ENCODE results near the gene SNAI3.

GRCh38 chr16:88724855-88725555 lies 38.7 kb upstream of the SNAI3 start:
- TF ChIP-seq, protein P1, sequence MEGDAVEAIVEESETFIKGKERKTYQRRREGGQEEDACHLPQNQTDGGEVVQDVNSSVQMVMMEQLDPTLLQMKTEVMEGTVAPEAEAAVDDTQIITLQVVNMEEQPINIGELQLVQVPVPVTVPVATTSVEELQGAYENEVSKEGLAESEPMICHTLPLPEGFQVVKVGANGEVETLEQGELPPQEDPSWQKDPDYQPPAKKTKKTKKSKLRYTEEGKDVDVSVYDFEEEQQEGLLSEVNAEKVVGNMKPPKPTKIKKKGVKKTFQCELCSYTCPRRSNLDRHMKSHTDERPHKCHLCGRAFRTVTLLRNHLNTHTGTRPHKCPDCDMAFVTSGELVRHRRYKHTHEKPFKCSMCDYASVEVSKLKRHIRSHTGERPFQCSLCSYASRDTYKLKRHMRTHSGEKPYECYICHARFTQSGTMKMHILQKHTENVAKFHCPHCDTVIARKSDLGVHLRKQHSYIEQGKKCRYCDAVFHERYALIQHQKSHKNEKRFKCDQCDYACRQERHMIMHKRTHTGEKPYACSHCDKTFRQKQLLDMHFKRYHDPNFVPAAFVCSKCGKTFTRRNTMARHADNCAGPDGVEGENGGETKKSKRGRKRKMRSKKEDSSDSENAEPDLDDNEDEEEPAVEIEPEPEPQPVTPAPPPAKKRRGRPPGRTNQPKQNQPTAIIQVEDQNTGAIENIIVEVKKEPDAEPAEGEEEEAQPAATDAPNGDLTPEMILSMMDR (conservative IDR thresholded peaks at IDR 0.05; ENCODE audit: low read length), result no peak
- TF ChIP-seq EZH2phosphoT487 (IDR thresholded peaks at IDR 0.05; ENCODE audit: borderline replicate concordance), result no peak
